Stomach (tissue), 4 donors: Measurements from ENCODE around the gene RIMBP3C.

ENCODE experiments used
- CTCF ChIP-seq, 7 experiments: fragments of 450-650 bp in 4 of 7; fragments of 200-600 bp in 3 of 7; sonication (generic) in 3 of 7; IDR thresholded peaks; one replicate each; pipeline ENCODE4 v1.5.1; 2016 to 2019; ENCODE audit warnings: antibody characterized with exemption in 7 of 7, control low read depth in 2 of 7, mild to moderate bottlenecking in 1 of 7
- POLR2AphosphoS5 ChIP-seq, 3 donors: sonication (generic); formaldehyde crosslinking; IDR thresholded peaks; one replicate each; pipeline ENCODE4 v1.6.1; 2016; ENCODE audit warnings: antibody characterized with exemption in 3 of 3

GRCh38 chr22:21587803-21588611, 36.7 kb upstream of the RIMBP3C start:
- no peak for TF ChIP-seq CTCF (IDR thresholded peaks at IDR 0.05)
- TF ChIP-seq POLR2AphosphoS5 (IDR thresholded peaks at IDR 0.05): no peak
